ENCODE results near the gene TFPI2.

The TFPI2 gene

GRCh38 chr7:93906267-93906666, 15.7 kb upstream of the TFPI2 start, which contains the start of gene GNGT1:
Gene GNGT1 (plus strand): TSS chr7:93906567. CDS start chr7:93906747, 180 bp downstream.
- no peak for DNase-seq

- no peak for DNase-seq
These were observed 12.3 kb upstream of the TFPI2 start for GRCh38 chr7:93902777-93903423.

DNA sequence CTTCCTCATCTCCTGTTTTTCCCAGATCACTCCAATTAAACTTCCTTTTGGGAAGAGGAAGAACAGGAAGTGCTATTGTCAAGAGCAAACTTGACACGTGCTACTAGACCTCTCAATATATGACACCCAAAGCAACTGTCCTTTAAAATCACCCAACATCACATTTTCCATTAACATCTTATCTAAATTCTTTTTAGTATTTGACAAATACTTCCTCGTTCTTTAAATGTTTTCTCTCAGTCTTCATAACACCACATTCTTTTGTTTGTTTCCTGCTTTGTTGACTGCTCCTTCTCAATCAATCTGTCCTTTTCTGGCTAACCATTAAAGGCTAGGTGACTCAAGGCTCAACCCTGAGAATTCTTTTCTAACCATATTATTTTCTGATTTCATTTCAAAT, 7.1 kb upstream of the TFPI2 start:
- no peak for DNase-seq

GRCh38 chr7:93895859-93896600, 5.5 kb upstream of the TFPI2 start:
- no peak for DNase-seq

DNA sequence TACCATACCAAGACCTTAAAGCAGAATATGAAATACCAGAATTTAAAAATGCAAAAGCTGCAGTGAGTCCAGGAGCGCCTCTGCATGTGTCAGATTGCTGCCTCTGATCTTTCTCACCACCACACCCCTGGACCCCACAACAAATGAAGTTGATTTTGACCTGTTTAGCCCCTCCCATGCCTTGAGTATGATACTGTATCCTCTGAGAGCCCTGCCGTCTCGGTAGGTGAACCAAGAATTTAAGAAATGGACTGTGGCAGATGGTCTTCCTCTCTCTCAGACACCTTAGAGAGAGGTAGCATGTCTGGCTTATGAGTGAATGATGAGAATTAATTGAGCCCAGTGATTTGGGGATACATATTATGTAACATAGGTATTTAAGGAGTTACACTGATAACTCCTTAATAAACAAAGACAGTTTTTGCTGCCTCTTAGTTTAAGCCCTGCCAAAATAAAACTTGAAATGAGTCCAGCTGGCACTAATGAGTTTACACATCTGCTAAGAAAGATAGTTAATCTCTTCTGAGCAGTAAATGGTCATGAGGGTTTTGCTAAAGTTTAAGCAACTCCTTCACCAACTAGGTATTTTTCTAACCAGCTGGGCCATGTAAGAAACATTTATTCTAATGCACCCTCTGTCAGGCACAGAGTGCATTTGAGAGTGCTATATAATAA, 4.5 kb upstream of the TFPI2 start:
- DNase-seq = no peak

GRCh38 chr7:93894426-93894825, 3.9 kb upstream of the TFPI2 start:
- DNase-seq = no peak

DNA sequence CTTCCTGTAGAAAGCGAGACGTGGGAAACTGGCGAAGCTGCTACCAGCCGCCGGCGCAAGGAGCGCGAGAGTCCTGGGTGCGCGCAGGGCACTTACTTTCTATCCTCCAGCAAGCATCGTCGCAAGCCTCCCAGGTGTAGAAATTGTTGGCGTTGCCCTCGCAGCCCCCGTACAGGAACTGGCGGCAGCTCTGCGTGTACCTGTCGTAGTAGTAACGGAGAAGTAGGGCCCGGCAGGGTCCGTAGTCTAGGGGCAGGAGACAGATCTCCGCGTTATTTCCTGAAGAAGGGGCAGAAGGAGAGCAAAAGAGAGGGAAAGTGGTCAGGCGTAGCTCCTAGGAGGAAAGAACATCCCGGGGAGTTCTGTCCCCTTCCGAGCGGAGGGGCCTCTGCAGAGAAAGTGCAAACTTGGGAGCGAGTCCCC, 501 bp downstream of the TFPI2 start:
- no peak for DNase-seq

GRCh38 chr7:93889261-93889660, 1.3 kb downstream of the TFPI2 start:
- DNase-seq = no peak

DNA sequence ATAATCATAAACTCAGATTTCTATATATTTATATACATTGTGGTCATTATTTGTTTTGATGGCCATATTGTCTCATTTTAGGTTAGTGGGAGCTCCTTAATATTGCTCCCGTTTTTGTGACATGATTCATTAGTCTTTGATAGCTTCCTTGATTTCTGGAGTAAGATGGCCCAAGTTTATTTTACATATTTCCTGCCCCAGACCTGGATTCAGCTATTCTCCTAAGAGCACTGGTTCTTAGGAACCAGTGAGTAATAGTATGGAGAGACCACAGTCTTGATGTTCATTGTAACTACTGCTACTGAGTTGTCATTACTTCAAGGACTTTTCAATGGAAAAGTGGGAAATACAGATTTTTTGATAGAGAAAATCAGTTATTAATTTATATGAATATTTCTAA, 6.0 kb downstream of the TFPI2 start:
- no peak for DNase-seq

DNA sequence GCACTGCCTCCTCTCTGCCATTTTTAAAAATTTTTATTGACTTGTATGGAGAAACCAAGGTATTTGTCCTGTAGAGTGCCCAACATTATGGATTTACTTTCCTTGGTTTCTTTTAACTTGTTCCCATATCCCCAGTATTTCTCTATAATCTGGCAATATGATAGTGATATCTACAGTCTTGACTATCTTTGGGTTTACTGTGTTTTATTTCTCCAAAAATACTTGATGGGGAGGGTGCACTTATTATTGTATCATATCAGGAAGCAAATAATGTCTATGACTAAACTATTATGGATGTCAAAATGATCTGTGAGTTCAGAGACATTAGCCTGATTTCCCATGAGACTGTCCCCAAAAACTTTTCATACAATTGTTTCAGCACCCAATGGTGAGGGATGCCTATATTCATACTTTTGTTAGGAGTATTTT, 6.6 kb downstream of the TFPI2 start:
- DNase-seq = no peak

- no peak for DNase-seq
These were observed 7.3 kb downstream of the TFPI2 start for GRCh38 chr7:93883078-93883916.

- no peak for DNase-seq
These were observed 8.1 kb downstream of the TFPI2 start for GRCh38 chr7:93882468-93882867.

DNA sequence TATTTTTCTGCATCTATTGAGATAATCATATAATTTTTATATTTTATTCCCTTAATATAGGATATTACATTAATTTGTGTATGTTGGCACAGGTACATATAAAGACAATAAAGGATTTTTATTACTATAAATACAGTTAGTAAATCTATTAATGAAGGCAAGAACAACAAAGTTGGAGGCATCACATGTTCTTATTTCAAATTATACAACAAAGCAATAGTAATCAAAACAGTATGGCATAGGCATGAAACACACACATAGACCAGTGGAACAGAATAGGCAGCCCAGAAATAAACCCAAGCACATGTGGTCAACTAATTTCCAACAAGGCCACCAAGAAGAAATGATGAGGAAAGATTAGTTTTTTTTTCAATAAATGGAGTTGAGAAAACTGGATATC, 11.2 kb downstream of the TFPI2 start:
- DNase-seq = no peak

- no peak for DNase-seq
These were observed 12.8 kb downstream of the TFPI2 start for GRCh38 chr7:93877742-93878141.

DNA sequence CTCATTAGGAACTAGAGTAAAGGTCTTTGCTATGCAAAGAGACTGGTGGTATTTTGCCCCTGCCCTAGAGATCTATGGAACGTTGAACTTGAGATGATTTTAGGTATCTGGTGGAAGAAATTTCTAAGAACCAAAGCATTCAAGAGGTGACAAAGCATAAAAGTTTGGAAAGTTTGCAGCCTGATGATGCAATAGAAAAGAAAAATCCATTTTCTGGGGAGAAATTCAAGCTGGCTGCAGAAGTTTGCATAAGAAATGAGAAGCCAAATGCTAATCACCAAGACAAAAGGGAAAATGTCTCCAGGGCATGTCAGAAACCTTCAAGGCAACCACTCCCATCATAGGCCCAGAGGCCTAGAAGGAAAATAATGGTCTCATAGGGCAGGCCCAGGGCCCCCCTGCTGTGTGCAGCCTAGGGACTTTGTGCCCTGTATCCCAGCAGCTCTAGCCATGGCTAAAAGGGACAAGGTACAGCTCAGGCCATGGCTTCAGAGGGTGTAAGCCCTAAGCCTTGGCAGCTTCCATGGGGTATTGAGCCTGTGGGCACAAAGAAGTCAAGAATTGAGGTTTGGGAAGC, 16.5 kb downstream of the TFPI2 start:
- DNase-seq = no peak

DNA sequence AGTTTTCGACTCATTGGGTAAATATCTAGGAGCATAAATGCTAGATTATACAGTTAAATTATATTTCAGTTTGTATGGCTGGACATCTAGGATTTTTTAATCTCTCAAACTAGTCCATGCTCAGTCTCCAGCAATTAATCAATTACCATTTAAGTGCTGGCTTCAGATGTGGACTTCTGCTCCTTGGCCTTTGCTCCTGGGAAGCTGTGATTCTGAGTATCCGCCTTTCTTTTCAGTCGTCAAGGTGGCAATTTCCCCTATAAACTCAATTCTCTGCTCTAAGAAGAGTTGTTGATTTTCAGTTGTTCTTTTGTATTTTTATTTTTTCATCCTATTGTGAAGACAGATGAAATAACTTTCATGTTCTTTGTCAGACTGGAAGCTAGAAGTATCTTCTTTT, 23.7 kb downstream of the TFPI2 start:
- no peak for DNase-seq

DNA sequence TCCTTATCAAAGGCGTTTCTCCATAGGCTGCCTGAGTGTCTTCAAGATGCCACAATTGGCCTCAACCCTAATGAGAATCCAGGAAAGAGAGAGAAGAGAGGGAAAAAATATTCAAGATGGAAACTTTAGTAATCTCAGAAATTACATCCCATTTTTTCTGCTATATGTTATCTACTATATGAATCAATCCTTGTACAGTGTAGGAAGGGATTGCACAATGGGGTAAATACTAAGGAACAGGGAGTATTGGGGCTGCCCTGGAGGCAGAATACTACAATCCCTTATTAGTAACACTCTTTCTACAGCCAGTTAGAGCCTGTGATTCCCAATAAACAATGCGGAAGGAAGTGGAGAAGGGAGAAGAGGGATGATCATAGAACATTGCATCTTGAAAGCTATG, 27.9 kb downstream of the TFPI2 start:
- DNase-seq = no peak

- DNase-seq = no peak
These were observed 29.1 kb downstream of the TFPI2 start for GRCh38 chr7:93861325-93861949.

GRCh38 chr7:93860261-93860660, 30.3 kb downstream of the TFPI2 start:
- no peak for DNase-seq

- DNase-seq = no peak
These were observed 31.7 kb downstream of the TFPI2 start for GRCh38 chr7:93858857-93859256.

GRCh38 chr7:93856323-93856722, 34.2 kb downstream of the TFPI2 start:
- DNase-seq = no peak

GRCh38 chr7:93855797-93856196, 34.8 kb downstream of the TFPI2 start:
- DNase-seq = no peak

Measured in stimulated activated CD4-positive, alpha-beta T cell treated with anti-CD3 and anti-CD28 coated beads, Interleukin-4, amount 100 ng/mL, for 1 hour (primary cell).